Measurements from ENCODE around the gene ITGA5. TPM values are rescaled to one million over a fixed set of nuclear protein-coding genes. Genes with fewer than 3 reads are reported as not detected.

ITGA5 gene
- total RNA-seq, 1 experiment from 2014 or later, result 12.2 TPM

DNA sequence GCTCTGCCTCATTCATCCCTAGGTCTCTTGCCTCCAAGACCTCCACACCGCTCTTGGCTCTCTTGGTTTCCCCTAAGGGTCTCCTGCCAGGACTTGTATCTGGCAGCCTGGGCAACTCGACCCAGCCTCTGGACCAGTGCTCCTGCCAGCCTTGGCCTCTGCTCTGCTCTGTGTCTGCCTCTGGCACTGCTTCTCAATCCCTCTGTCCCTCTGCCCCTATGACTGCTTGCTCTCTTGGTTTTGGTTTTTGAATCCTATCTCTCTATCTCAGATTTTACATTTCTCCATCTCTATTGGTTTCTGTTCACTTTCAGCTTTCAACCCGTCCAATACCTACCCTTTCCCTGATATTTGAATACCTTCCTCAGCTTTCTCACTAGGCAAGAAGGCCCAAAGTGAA, 6.3 kb downstream of the ITGA5 start:
- Histone ChIP-seq H2BK5ac (ENCODE audit: insufficient read length, low read length) (no peak overlapping the region), H3K27me3 (ENCODE audit: insufficient read depth, low read length) (no peaks in the 10 kb centered on the region; the same call in 1 of the 2 replicates), H2BK120ac (ENCODE audit: low read depth, low read length, poor library complexity, severe bottlenecking) (no peak overlapping the region), H3K27ac (ENCODE audit: insufficient read length, low read depth, low read length) (no peak overlapping the region), H3K4me2 (ENCODE audit: insufficient read depth, insufficient read length, low read length) (no peak overlapping the region), H2BK20ac (ENCODE audit: low read depth, low read length, poor library complexity, severe bottlenecking) (no peak overlapping the region), H2BK12ac (ENCODE audit: insufficient read length, low read depth, low read length) (no peak overlapping the region), H3K23ac (ENCODE audit: insufficient read length, low read depth, low read length) (no peak overlapping the region), H3K56ac (ENCODE audit: insufficient read length, low read depth, low read length) (no peak overlapping the region), H2AK5ac (ENCODE audit: insufficient read length, low read length) (no peak overlapping the region), H3K79me2 (ENCODE audit: insufficient read depth, low read length) (no peaks in the 10 kb centered on the region), H4K5ac (ENCODE audit: insufficient read length, low read depth, low read length) (no peak overlapping the region), H3K4ac (ENCODE audit: low read depth, low read length) (no peak overlapping the region), H4K20me1 (ENCODE audit: control insufficient read depth, insufficient read depth, insufficient read length) (no peaks in the 10 kb centered on the region), H3K4me1 (ENCODE audit: insufficient read depth, low read length) (no peaks in the 10 kb centered on the region), H2AFZ (ENCODE audit: low read length) (no peak overlapping the region), H4K8ac (replicated peaks; ENCODE audit: insufficient read length, low read depth, low read length) (no peak overlapping the region), H4K91ac (ENCODE audit: insufficient read length, low read depth, low read length) (no peak overlapping the region), H3K9me3 (ENCODE audit: control insufficient read depth, low read depth, low read length) (no peaks in the 10 kb centered on the region), H3K79me1 (ENCODE audit: insufficient read depth, low read depth, low read length, poor library complexity, severe bottlenecking) (no peaks in the 10 kb centered on the region), H3K18ac (ENCODE audit: insufficient read length, low read depth, low read length) (no peak overlapping the region), H3T11ph (ENCODE audit: low read length) (no peak overlapping the region), H3K9ac (ENCODE audit: extremely low read depth, insufficient read length, low read length) (no peak overlapping the region), H3K23me2 (ENCODE audit: insufficient read length, low read depth, low read length, poor library complexity, severe bottlenecking) (peaks cover 3% of the 10 kb centered on the region), H2BK15ac (ENCODE audit: low read depth, low read length) (no peak overlapping the region), H3K14ac (ENCODE audit: insufficient read depth, low read length) (no peak overlapping the region)
- peaks cover 14% of the 10 kb centered on the region for H3K27me3 Mint-ChIP-seq (ENCODE audit: low read depth)
- peaks cover 19 to 20% of the 10 kb centered on the region in 2 experiments for H3K4me1 Mint-ChIP-seq
- H3K4me3 Mint-ChIP-seq, result no peak overlapping the region; a peak in 1 of 5 replicates
- WGBS (ENCODE audit: extremely low coverage, insufficient read length, low lambda C conversion rate), result no CpG with 5 or more reads among the region's 3 CpGs
- peaks cover 0 to 5% (median 5%) of the 10 kb centered on the region in 3 experiments; a peak in 2 of 7 replicates for H3K36me3 Mint-ChIP-seq (ENCODE audit: insufficient read depth in 1 of 3, low read depth in 3 of 3)
- TF ChIP-seq, protein P1, sequence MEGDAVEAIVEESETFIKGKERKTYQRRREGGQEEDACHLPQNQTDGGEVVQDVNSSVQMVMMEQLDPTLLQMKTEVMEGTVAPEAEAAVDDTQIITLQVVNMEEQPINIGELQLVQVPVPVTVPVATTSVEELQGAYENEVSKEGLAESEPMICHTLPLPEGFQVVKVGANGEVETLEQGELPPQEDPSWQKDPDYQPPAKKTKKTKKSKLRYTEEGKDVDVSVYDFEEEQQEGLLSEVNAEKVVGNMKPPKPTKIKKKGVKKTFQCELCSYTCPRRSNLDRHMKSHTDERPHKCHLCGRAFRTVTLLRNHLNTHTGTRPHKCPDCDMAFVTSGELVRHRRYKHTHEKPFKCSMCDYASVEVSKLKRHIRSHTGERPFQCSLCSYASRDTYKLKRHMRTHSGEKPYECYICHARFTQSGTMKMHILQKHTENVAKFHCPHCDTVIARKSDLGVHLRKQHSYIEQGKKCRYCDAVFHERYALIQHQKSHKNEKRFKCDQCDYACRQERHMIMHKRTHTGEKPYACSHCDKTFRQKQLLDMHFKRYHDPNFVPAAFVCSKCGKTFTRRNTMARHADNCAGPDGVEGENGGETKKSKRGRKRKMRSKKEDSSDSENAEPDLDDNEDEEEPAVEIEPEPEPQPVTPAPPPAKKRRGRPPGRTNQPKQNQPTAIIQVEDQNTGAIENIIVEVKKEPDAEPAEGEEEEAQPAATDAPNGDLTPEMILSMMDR (conservative IDR thresholded peaks at IDR 0.05), result no peak
- DNase-seq, result no peak
- peak overlapping the region in 1 of 3 experiments; percentile 73; a peak in 2 of 7 replicates for H3K27ac Mint-ChIP-seq
- no peaks in the 10 kb centered on the region for H3K9me3 Mint-ChIP-seq
